GM12878 (cell line): Measurements from ENCODE around the gene MED13L. TPM values are rescaled to one million over a fixed set of nuclear protein-coding genes. Genes with fewer than 3 reads are reported as not detected.

Source experiments
- ATAC-seq: fragments of 200-7000 bp; cut with Tn5 transposase; 3 replicates; pipeline ENCODE4 v1.9.1; 2020; ENCODE audit warnings: mild to moderate bottlenecking, moderate library complexity
- BruUV-seq: library from RNA; stranded (reverse); fragments of 400-500 nt; replicated peaks from 2 replicates; lab custom pipeline; 2021; lab: Mats Ljungman, UMichigan
- CTCF ChIA-PET: fragments of 300-600 bp; sonication (Branson Sonifier 250); formaldehyde crosslinking; extraction: SDS; loops from one replicate; lab custom pipeline; 2021; ENCODE audit warnings: inconsistent platforms; lab: Yijun Ruan, JAX
- POLR2A ChIA-PET: fragments of 350-600 bp; formaldehyde crosslinking; extraction: SDS; loops from one replicate; lab custom pipeline; 2021; ENCODE audit warnings: inconsistent platforms; lab: Charles Lee
- RAD21 ChIA-PET: fragments of 300-600 bp; sonication (Branson Sonifier 250); formaldehyde crosslinking; loops from one replicate; lab custom pipeline; 2023; ENCODE audit warnings: antibody characterized with exemption; ENCODE audit not compliant: unreplicated experiment; lab: Charles Lee
- SMC1A ChIA-PET: fragments of 300-600 bp; sonication (Branson Sonifier 250); formaldehyde crosslinking; loops from one replicate; lab custom pipeline; 2023; ENCODE audit not compliant: unreplicated experiment, uncharacterized antibody; lab: Charles Lee
- DNase-seq: peaks from one replicate; pipeline ENCODE4 v3.0.0-alpha.2; 2011; ENCODE audit warnings: low read depth, low spot score
- FAIRE-seq: peaks from 3 replicates; lab custom pipeline; 2011; peaks lifted over from hg19 to GRCh38; lab: Jason Lieb, UNC
- H2AFZ ChIP-seq: 2 replicates; pipeline ENCODE4 v1.6.0; 2011; ENCODE audit warnings: low read depth, low read length, control low read depth; ENCODE audit not compliant: control insufficient read depth
- H3K27ac ChIP-seq: 2 replicates; pipeline ENCODE4 v1.5.1; 2011; ENCODE audit warnings: control low read depth; ENCODE audit not compliant: control insufficient read depth, insufficient read depth
- H3K27me3 ChIP-seq, 2 experiments: replicated peaks in 1 of 2; 2 replicates each; pipeline versions ENCODE4 v1.6.0 to v1.6.1; 2011; ENCODE audit warnings: low read length in 1 of 2; ENCODE audit not compliant: control insufficient read depth in 2 of 2, insufficient read depth in 2 of 2
- H3K36me3 ChIP-seq, 2 experiments: 2 replicates each; pipeline ENCODE4 v1.5.1; 2011; ENCODE audit warnings: low read length in 1 of 2; ENCODE audit not compliant: control insufficient read depth in 2 of 2, insufficient read depth in 2 of 2
- H3K4me1 ChIP-seq: 2 replicates; pipeline ENCODE4 v1.6.1; 2011; ENCODE audit warnings: mild to moderate bottlenecking, low read length, moderate library complexity, mixed read lengths; ENCODE audit not compliant: control insufficient read depth, insufficient read depth
- H3K4me2 ChIP-seq: 2 replicates; pipeline ENCODE4 v1.6.0; 2011; ENCODE audit warnings: control low read depth; ENCODE audit not compliant: control insufficient read depth, insufficient read depth
- H3K4me3 ChIP-seq: fragments of 200-600 bp; sonication (generic); 2 replicates; pipeline ENCODE4 v1.5.1; 2016
- H3K79me2 ChIP-seq: 2 replicates; pipeline ENCODE4 v1.6.0; 2011; ENCODE audit warnings: low read length; ENCODE audit not compliant: control insufficient read depth, insufficient read depth
- H3K9ac ChIP-seq: 2 replicates; pipeline ENCODE4 v1.8.0; 2011; ENCODE audit warnings: low read length, control low read depth, mixed read lengths; ENCODE audit not compliant: control insufficient read depth, insufficient read depth
- H3K9me3 ChIP-seq: replicated peaks from 3 replicates; pipeline ENCODE4 v1.5.1; 2011; ENCODE audit warnings: mild to moderate bottlenecking, low read length; ENCODE audit not compliant: control insufficient read depth, insufficient read depth
- H4K20me1 ChIP-seq: 2 replicates; pipeline ENCODE4 v1.6.0; 2011; ENCODE audit not compliant: control insufficient read depth, insufficient read depth
- EED ChIP-seq: sonication (generic); IDR thresholded peaks from 2 replicates; pipeline ENCODE4 v1.6.1; 2016; ENCODE audit warnings: antibody characterized with exemption, low read depth
- NR2C2 ChIP-seq: IDR thresholded peaks from 2 replicates; pipeline ENCODE4 v1.6.1; 2011; ENCODE audit warnings: borderline replicate concordance, low read depth; ENCODE audit not compliant: control insufficient read depth, insufficient read length
- POLR2AphosphoS5 ChIP-seq: IDR thresholded peaks from 2 replicates; pipeline ENCODE4 v1.6.1; 2011; ENCODE audit warnings: mild to moderate bottlenecking, low read length, inconsistent platforms
- POU2F2 ChIP-seq: IDR thresholded peaks from 3 replicates; pipeline ENCODE4 v1.6.1; 2011; ENCODE audit warnings: low read depth, mild to moderate bottlenecking, low read length, borderline replicate concordance
- SIX5 ChIP-seq: IDR thresholded peaks from 2 replicates; pipeline ENCODE4 v1.6.1; 2011; ENCODE audit warnings: mild to moderate bottlenecking, low read depth, low read length, moderate library complexity; ENCODE audit not compliant: severe bottlenecking
- SUZ12 ChIP-seq: fragments of 200-600 bp; sonication (generic); IDR thresholded peaks from one replicate; pipeline ENCODE4 v1.6.1; 2018; ENCODE audit warnings: antibody characterized with exemption, mild to moderate bottlenecking; ENCODE audit not compliant: unreplicated experiment
- TBL1XR1 ChIP-seq: IDR thresholded peaks from 2 replicates; pipeline ENCODE4 v1.6.1; 2012; ENCODE audit warnings: low read depth, low read length, improper control_type of control experiment
- ZNF207 ChIP-seq: fragments of 450-650 bp; IDR thresholded peaks from 2 replicates; pipeline ENCODE4 v1.6.1; 2014; ENCODE audit warnings: antibody characterized with exemption, mild to moderate bottlenecking, borderline replicate concordance
- ZNF274 ChIP-seq: IDR thresholded peaks from one replicate; pipeline ENCODE4 v1.8.0; 2011; ENCODE audit not compliant: insufficient read length, insufficient read depth
- ZNF687 ChIP-seq: fragments of 450-650 bp; IDR thresholded peaks from 2 replicates; pipeline ENCODE4 v1.6.1; 2017; ENCODE audit warnings: mild to moderate bottlenecking, moderate library complexity
- WGBS: methylation state at CpG from one replicate; pipeline ENCODE4 v1.1.6; 2016; ENCODE audit warnings: low lambda C conversion rate; ENCODE audit not compliant: insufficient replicate concordance, insufficient coverage; ENCODE audit errors: missing lambda C conversion rate; 5-methylcytosine and 5-hydroxymethylcytosine counted together
- in situ Hi-C: fragments of 300-500 bp; cut with MboI; formaldehyde crosslinking; loops from 9 replicates; pipeline ENCODE4 v1.14.3; 2018; ENCODE audit warnings: mixed read lengths
- intact Hi-C: fragments of 100-400 bp; cut with micrococcal nuclease; formaldehyde crosslinking; loops from one replicate; pipeline ENCODE4 v1.14.2; 2022; ENCODE audit not compliant: unreplicated experiment
- polyA plus RNA-seq, 11 experiments: library from polyadenylated mRNA; depleted of rRNA in 4 of 11; unstranded in 6 of 11; stranded (reverse) in 5 of 11; fragments of >200 nt; fragmentation: Nextera tagmentation in 4 of 11; fragmentation: Illumina TruSeq in 1 of 11; extraction: Ambion mirVana in 4 of 11; extraction: Trizol in 1 of 11; gene quantifications; 1 replicate in 1 of 11; 2 replicates in 10 of 11; pipeline versions ENCODE4 v1.2.1 to v1.2.3, GENCODE V29; 2011 to 2016; ENCODE audit warnings: inconsistent platforms in 2 of 11, missing spikeins in 2 of 11, low read depth in 1 of 11
- total RNA-seq, 4 experiments: library from RNA; depleted of rRNA in 3 of 4; stranded (reverse); fragments of >200 nt in 3 of 4; fragmentation: Illumina TruSeq in 1 of 4; extraction: Trizol in 1 of 4; gene quantifications; 2 replicates each; pipeline versions ENCODE4 v1.2.1 to v1.2.3, GENCODE V29; 2013 to 2021
- TF ChIP-seq, protein P1 (sequence below): fragments of 450-650 bp; IDR thresholded peaks from 2 replicates; pipeline ENCODE4 v1.6.1; 2017; ENCODE audit warnings: low read depth, mild to moderate bottlenecking, moderate library complexity

MED13L gene
- total and polyA plus RNA-seq, 10 of the 15 experiments (the other 5 are each of a cell fraction or from before 2014, with no cell fraction given): 3.7 to 30.1 (median 9.1) TPM

- no peak for FAIRE-seq
- Histone ChIP-seq H3K4me1 (no peaks in the 10 kb centered on the region), H3K9me3 (no peaks in the 10 kb centered on the region), H4K20me1 (no peaks in the 10 kb centered on the region; the same call in 1 of the 2 replicates), H3K9ac (no peak overlapping the region)
- ATAC-seq: no peak
- POLR2A ChIA-PET: no interaction called here
- SMC1A ChIA-PET: interaction anchor here (1.5 kb wide), 1 partner anchor 13 kb away, joined by 5 read pairs; no protein-coding TSS in a partner anchor
- no TSS peak for BruUV-seq
- TF ChIP-seq ZNF207 (no peak), POU2F2 (no peak), SIX5 (no peak), POLR2AphosphoS5 (no peak), EED (no peak), SUZ12 (no peak), ZNF687 (no peak), NR2C2 (no peak), TBL1XR1 (no peak), ZNF274 (no peak)
- TF ChIP-seq, protein P1, sequence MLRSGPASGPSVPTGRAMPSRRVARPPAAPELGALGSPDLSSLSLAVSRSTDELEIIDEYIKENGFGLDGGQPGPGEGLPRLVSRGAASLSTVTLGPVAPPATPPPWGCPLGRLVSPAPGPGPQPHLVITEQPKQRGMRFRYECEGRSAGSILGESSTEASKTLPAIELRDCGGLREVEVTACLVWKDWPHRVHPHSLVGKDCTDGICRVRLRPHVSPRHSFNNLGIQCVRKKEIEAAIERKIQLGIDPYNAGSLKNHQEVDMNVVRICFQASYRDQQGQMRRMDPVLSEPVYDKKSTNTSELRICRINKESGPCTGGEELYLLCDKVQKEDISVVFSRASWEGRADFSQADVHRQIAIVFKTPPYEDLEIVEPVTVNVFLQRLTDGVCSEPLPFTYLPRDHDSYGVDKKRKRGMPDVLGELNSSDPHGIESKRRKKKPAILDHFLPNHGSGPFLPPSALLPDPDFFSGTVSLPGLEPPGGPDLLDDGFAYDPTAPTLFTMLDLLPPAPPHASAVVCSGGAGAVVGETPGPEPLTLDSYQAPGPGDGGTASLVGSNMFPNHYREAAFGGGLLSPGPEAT: no peak
- TF ChIP-seq, all 136 proteins: peak for 0
- intact Hi-C loops: no loop called here
- H3K4me3 ChIP-seq: no peak overlapping the region
- H3K4me2 ChIP-seq: no peak overlapping the region
- no peaks in the 10 kb centered on the region; a peak in 1 of 4 replicates for H3K36me3 ChIP-seq
- H2AFZ ChIP-seq: no peak overlapping the region
- no peaks in the 10 kb centered on the region for H3K79me2 ChIP-seq
- in situ Hi-C loops: no loop called here
- ChIA-PET CTCF (interaction anchor here (1.4 kb wide), 1 partner anchor 9 kb away, joined by 4 read pairs; no protein-coding TSS in a partner anchor), RAD21 (no interaction called here)
- 73% methylated on average over 2 of the region's 2 CpGs for WGBS
- DNase-seq: no peak
- no peak overlapping the region for H3K27ac ChIP-seq
- no peaks in the 10 kb centered on the region; a peak in 1 of 4 replicates for H3K27me3 ChIP-seq
Measured at GRCh38 chr12:116024769-116025168, 252.7 kb downstream of the MED13L start.
